WERI-Rb-1 (cell line): ENCODE measurements around the gene RCOR3.

Experiments used
- DNase-seq: peaks from one replicate; pipeline ENCODE4 v3.0.0-alpha.2; 2020
- H3K27ac ChIP-seq: fragments of 250-450 bp; sonication (Bioruptor Pico); 2 replicates; pipeline ENCODE4 v1.5.1; 2020; ENCODE audit warnings: mild to moderate bottlenecking, moderate library complexity
- H3K27me3 ChIP-seq: fragments of 250-450 bp; sonication (Bioruptor Pico); 2 replicates; pipeline ENCODE4 v1.5.1; 2021; ENCODE audit warnings: mild to moderate bottlenecking, low read depth, moderate library complexity; ENCODE audit not compliant: insufficient read depth, severe bottlenecking
- H3K36me3 ChIP-seq: fragments of 250-450 bp; sonication (Bioruptor Pico); 2 replicates; pipeline ENCODE4 v1.5.1; 2020; ENCODE audit warnings: mild to moderate bottlenecking, moderate library complexity
- H3K4me3 ChIP-seq: 2 replicates; pipeline ENCODE4 v1.5.1; 2011; ENCODE audit warnings: low read depth, mild to moderate bottlenecking, control low read depth, low read length
- H3K9me3 ChIP-seq: fragments of 250-450 bp; sonication (Bioruptor Pico); 2 replicates; pipeline ENCODE4 v1.5.1; 2021; ENCODE audit warnings: mild to moderate bottlenecking, moderate library complexity; ENCODE audit not compliant: severe bottlenecking
- TF ChIP-seq, protein P1 (sequence below): IDR thresholded peaks from 2 replicates; pipeline ENCODE4 v1.5.1; 2011; ENCODE audit warnings: low read depth, mild to moderate bottlenecking, control low read depth, inconsistent platforms, low read length

RCOR3 gene

GRCh38 chr1:211359876-211360275 lies 100.7 kb downstream of the RCOR3 start:
- no peak overlapping the region for H3K4me3 ChIP-seq
- no peaks in the 10 kb centered on the region for H3K9me3 ChIP-seq
- TF ChIP-seq, protein P1, sequence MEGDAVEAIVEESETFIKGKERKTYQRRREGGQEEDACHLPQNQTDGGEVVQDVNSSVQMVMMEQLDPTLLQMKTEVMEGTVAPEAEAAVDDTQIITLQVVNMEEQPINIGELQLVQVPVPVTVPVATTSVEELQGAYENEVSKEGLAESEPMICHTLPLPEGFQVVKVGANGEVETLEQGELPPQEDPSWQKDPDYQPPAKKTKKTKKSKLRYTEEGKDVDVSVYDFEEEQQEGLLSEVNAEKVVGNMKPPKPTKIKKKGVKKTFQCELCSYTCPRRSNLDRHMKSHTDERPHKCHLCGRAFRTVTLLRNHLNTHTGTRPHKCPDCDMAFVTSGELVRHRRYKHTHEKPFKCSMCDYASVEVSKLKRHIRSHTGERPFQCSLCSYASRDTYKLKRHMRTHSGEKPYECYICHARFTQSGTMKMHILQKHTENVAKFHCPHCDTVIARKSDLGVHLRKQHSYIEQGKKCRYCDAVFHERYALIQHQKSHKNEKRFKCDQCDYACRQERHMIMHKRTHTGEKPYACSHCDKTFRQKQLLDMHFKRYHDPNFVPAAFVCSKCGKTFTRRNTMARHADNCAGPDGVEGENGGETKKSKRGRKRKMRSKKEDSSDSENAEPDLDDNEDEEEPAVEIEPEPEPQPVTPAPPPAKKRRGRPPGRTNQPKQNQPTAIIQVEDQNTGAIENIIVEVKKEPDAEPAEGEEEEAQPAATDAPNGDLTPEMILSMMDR = no peak
- H3K36me3 ChIP-seq = peaks cover 69% of the 10 kb centered on the region
- no peak for DNase-seq
- H3K27me3 ChIP-seq = no peaks in the 10 kb centered on the region
- no peak overlapping the region for H3K27ac ChIP-seq

DNA sequence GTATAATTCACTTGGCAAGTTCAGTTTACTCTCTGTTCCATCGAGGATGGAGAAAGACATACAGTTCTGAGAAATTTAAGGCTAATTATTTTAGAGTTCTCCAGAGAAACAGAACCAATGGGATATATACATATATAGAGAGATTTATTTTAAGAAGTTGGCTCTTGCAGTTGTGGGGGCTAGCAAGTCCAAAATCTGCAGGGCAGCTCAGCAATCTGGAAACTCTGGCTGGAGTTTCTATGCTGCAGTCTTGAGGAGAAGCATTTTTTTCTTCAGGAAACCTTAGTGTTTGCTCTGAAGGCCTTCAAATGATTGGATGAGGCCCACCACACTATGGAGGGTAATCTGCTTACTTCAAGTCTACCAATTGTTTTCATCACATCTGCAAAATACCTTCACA lies 102.0 kb downstream of the RCOR3 start:
- Histone ChIP-seq H3K36me3 (peaks cover 66% of the 10 kb centered on the region), H3K27ac (no peak overlapping the region)
- no peak for DNase-seq

More for the DNA sequence above, 102.0 kb downstream of the RCOR3 start:
- Histone ChIP-seq H3K4me3 (no peak overlapping the region), H3K9me3 (no peaks in the 10 kb centered on the region), H3K27me3 (no peaks in the 10 kb centered on the region)
- TF ChIP-seq, protein P1 = no peak
